ENCODE data around the gene C19orf53.

The C19orf53 gene

GRCh38 chr19:13796301-13797057, 22.2 kb downstream of the C19orf53 start:
- Mint-ChIP-seq H3K36me3 (ENCODE audit: low read depth) (no peaks in the 10 kb centered on the region), H3K27ac (no peak overlapping the region), H3K27me3 (no peaks in the 10 kb centered on the region), H3K4me3 (peak overlapping the region; percentile 74), H3K9me3 (no peaks in the 10 kb centered on the region), H3K4me1 (peaks cover 21% of the 10 kb centered on the region)
- DNase-seq (no peak), ATAC-seq (no peak)

GRCh38 chr19:13797058-13797440, 22.8 kb downstream of the C19orf53 start:
- DNase-seq (no peak), ATAC-seq (no peak)
- Mint-ChIP-seq H3K9me3 (no peaks in the 10 kb centered on the region), H3K27ac (no peak overlapping the region), H3K27me3 (no peaks in the 10 kb centered on the region), H3K4me1 (peaks cover 21% of the 10 kb centered on the region), H3K36me3 (ENCODE audit: low read depth) (no peaks in the 10 kb centered on the region), H3K4me3 (peak overlapping the region; percentile 74)

DNA sequence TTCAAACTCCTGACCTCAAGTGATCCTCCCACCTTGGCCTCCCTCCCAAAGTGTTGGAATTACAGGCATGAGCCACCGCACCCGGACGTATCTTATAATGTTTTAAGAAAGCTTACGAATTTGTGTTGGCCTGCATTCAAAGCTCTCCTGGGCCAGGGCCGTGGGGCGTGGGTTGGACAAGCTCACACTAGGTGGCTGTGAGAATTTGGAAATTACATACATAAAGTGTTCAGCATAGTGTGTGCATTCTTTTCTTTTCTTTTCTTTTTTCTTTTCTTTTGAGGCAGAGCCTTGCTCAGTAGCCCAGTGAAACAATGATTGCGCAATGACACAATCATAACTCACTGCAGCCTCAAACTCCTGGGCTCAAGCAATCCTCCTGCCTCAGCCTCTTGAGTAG, 23.6 kb downstream of the C19orf53 start:
- no peaks in the 10 kb centered on the region for H3K27me3 Mint-ChIP-seq
- no peak for ATAC-seq
- no peak overlapping the region for H3K4me3 Mint-ChIP-seq
- H3K27ac Mint-ChIP-seq, result no peak overlapping the region
- H3K36me3 Mint-ChIP-seq (ENCODE audit: low read depth), result no peaks in the 10 kb centered on the region
- DNase-seq, result no peak
- H3K9me3 Mint-ChIP-seq, result no peaks in the 10 kb centered on the region
- H3K4me1 Mint-ChIP-seq, result peaks cover 21% of the 10 kb centered on the region

- H3K4me3 Mint-ChIP-seq, result no peak overlapping the region
- no peak for DNase-seq
- no peaks in the 10 kb centered on the region for H3K27me3 Mint-ChIP-seq
- H3K4me1 Mint-ChIP-seq, result peaks cover 14% of the 10 kb centered on the region
- no peaks in the 10 kb centered on the region for H3K9me3 Mint-ChIP-seq
- H3K36me3 Mint-ChIP-seq (ENCODE audit: low read depth), result no peaks in the 10 kb centered on the region
- no peak overlapping the region for H3K27ac Mint-ChIP-seq
- ATAC-seq, result no peak
These were observed 25.4 kb downstream of the C19orf53 start for GRCh38 chr19:13799669-13800068.

DNA sequence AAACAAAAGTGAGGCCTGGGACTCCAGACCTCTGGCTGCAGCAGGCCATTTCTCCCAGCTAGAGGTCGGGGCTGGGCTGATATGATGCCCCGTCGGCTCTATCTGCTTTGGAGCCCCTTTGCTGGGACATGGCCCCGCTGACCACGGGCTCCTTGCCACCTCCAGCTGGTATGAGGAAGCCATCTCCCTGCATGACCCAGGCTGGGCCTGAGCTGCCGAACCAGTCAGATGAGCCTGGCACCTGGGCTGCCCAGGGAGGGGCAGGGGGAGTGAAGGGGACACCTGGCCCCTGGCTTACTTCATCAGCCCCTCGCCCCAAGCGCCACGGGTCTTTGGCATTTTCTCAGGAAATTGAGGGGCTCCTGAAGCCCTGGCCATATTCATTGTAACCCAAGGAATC, 28.8 kb downstream of the C19orf53 start:
- H3K36me3 Mint-ChIP-seq (ENCODE audit: low read depth), result no peaks in the 10 kb centered on the region
- DNase-seq (no peak), ATAC-seq (no peak)
- no peak overlapping the region for H3K4me3 Mint-ChIP-seq
- H3K4me1 Mint-ChIP-seq, result no peaks in the 10 kb centered on the region
- no peaks in the 10 kb centered on the region for H3K9me3 Mint-ChIP-seq
- no peaks in the 10 kb centered on the region for H3K27me3 Mint-ChIP-seq
- no peak overlapping the region for H3K27ac Mint-ChIP-seq

GRCh38 chr19:13804830-13805683, 30.8 kb downstream of the C19orf53 start:
- Mint-ChIP-seq H3K9me3 (no peaks in the 10 kb centered on the region), H3K4me1 (no peaks in the 10 kb centered on the region), H3K4me3 (no peak overlapping the region), H3K36me3 (ENCODE audit: low read depth) (peaks cover 6% of the 10 kb centered on the region), H3K27ac (no peak overlapping the region), H3K27me3 (no peaks in the 10 kb centered on the region)
- no peak for ATAC-seq
- DNase-seq, result no peak

GRCh38 chr19:13806728-13807127, 32.5 kb downstream of the C19orf53 start:
- no peaks in the 10 kb centered on the region for H3K9me3 Mint-ChIP-seq
- no peak overlapping the region for H3K4me3 Mint-ChIP-seq
- no peaks in the 10 kb centered on the region for H3K4me1 Mint-ChIP-seq
- DNase-seq (no peak), ATAC-seq (no peak)
- H3K27me3 Mint-ChIP-seq, result no peaks in the 10 kb centered on the region
- H3K36me3 Mint-ChIP-seq (ENCODE audit: low read depth), result peaks cover 6% of the 10 kb centered on the region
- no peak overlapping the region for H3K27ac Mint-ChIP-seq

DNA sequence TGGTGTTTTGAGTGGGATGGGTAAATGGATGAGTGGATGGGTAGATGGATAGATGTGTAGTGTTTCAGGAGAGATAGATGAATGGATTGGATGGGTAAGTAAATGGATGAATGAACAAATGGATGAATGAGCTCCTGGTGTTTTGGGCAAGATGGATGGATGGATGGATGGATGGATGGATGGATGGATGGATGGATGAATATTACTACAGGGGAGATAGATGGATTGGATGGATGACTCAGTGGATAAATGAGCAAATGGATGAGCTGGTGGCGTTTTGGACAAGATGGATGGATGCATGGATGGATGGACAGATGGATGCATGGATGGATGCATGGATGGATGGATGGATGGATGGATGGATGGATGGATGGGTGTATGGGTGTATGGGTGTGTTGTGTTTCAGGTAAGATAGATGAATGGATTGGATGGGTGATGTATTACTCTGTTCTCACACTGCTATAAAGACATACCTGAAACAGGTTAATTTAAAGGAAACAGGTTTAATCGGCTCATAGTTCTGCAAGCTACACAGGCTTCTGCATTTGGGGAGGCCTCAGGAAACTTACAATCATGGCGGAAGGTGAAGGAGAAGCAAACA, 33.3 kb downstream of the C19orf53 start:
- H3K9me3 Mint-ChIP-seq, result no peaks in the 10 kb centered on the region

GRCh38 chr19:13808856-13809255, 34.6 kb downstream of the C19orf53 start:
- peaks cover 6% of the 10 kb centered on the region for H3K36me3 Mint-ChIP-seq (ENCODE audit: low read depth)
- ATAC-seq (no peak), DNase-seq (no peak)
- no peaks in the 10 kb centered on the region for H3K27me3 Mint-ChIP-seq
- H3K9me3 Mint-ChIP-seq, result no peaks in the 10 kb centered on the region
- no peak overlapping the region for H3K4me3 Mint-ChIP-seq
- no peaks in the 10 kb centered on the region for H3K4me1 Mint-ChIP-seq
- no peak overlapping the region for H3K27ac Mint-ChIP-seq

More for the DNA sequence above, 33.3 kb downstream of the C19orf53 start:
- Mint-ChIP-seq H3K4me3 (no peak overlapping the region), H3K27me3 (no peaks in the 10 kb centered on the region), H3K36me3 (ENCODE audit: low read depth) (peaks cover 6% of the 10 kb centered on the region), H3K4me1 (no peaks in the 10 kb centered on the region), H3K27ac (no peak overlapping the region)
- ATAC-seq (no peak), DNase-seq (no peak)

DNA sequence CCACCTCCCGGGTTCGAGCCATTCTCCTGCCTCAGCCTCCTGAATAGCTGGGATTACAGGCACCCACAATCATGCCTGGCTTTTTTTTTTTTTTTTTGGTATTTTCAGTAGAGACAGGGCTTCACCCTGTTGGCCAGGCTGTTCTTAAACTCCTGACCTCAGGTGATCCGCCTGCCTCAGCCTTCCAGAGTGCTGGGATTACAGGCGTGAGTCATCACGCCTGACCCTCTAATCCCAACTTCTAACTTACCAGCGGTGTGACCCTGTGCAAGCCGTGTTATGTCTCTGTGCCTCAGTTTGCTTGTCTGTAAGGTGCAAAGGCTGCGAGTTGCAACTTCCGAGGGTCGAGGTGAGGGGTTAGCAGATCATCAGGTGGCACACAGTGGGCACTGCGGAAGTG, 38.3 kb downstream of the C19orf53 start:
- peaks cover 6% of the 10 kb centered on the region for H3K36me3 Mint-ChIP-seq (ENCODE audit: low read depth)
- no peak for ATAC-seq
- DNase-seq, result no peak
- no peaks in the 10 kb centered on the region for H3K4me1 Mint-ChIP-seq
- H3K27me3 Mint-ChIP-seq, result no peaks in the 10 kb centered on the region
- no peak overlapping the region for H3K27ac Mint-ChIP-seq
- no peak overlapping the region for H3K4me3 Mint-ChIP-seq
- H3K9me3 Mint-ChIP-seq, result no peaks in the 10 kb centered on the region

DNA sequence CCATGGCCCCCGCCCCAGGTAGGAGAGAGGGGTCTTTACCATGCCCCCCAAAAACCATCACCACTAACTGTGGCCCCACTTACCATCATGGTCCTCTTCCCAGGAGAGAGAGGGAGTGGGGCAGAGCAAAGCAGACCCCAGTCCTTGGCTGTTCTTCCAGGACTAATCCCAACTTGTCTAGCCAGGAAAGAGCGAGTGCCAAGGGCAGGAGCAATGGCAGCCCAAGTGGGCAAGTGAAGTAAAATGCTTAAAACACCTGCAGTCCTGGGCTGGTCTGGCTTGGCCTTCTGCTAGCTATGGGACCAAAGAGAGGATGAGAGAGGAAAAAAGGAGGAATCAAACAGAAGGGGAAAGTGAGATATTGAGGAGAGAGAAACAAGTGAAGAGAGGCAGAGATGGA, 38.9 kb downstream of the C19orf53 start:
- no peak for ATAC-seq
- no peak overlapping the region for H3K4me3 Mint-ChIP-seq
- no peak for DNase-seq

GRCh38 chr19:13814550-13814949, 40.3 kb downstream of the C19orf53 start:
- no peaks in the 10 kb centered on the region for H3K4me1 Mint-ChIP-seq
- no peak overlapping the region for H3K4me3 Mint-ChIP-seq
- no peaks in the 10 kb centered on the region for H3K9me3 Mint-ChIP-seq
- H3K27me3 Mint-ChIP-seq, result no peaks in the 10 kb centered on the region
- ATAC-seq, result no peak
- DNase-seq, result no peak
- H3K36me3 Mint-ChIP-seq (ENCODE audit: low read depth), result peaks cover 4% of the 10 kb centered on the region
- no peak overlapping the region for H3K27ac Mint-ChIP-seq

More for the DNA sequence above, 38.9 kb downstream of the C19orf53 start:
- Mint-ChIP-seq H3K27ac (no peak overlapping the region), H3K36me3 (ENCODE audit: low read depth) (peaks cover 6% of the 10 kb centered on the region), H3K4me1 (no peaks in the 10 kb centered on the region), H3K27me3 (no peaks in the 10 kb centered on the region), H3K9me3 (no peaks in the 10 kb centered on the region)

DNA sequence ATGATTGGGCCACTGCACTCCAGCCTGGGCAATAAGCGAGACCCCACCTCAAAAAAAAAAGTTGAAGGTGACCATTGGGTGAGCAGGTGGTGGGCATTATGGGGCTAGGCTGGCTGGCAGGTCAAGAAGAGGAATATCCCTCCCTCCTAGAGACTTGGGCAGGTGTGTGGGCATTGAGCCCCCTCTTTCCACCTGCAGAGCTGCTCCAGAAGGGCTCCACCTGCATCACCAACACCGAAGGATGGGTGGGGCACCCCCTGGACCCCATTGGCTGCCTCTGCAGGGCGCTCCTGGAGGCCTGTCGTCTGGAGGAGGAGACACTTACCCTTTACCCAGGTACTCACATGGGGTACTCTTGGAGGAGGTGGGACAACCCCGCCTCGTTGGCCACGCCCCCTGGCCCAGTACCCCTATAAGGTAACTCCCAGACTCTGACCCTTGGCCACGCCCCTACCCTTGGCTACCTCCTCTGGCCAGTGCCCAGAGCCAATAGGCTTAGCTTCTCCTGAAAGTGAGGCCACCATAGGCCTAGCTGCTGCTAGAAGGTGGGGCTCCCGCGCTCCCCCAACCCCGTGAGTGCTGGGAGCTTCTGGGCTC, 42.9 kb downstream of the C19orf53 start:
- peak; percentile 36 for ATAC-seq
- H3K36me3 Mint-ChIP-seq (ENCODE audit: low read depth), result no peaks in the 10 kb centered on the region
- no peaks in the 10 kb centered on the region for H3K9me3 Mint-ChIP-seq
- H3K27me3 Mint-ChIP-seq, result no peaks in the 10 kb centered on the region
- no peak overlapping the region for H3K4me3 Mint-ChIP-seq
- no peak for DNase-seq
- H3K27ac Mint-ChIP-seq, result no peak overlapping the region
- no peaks in the 10 kb centered on the region for H3K4me1 Mint-ChIP-seq

GRCh38 chr19:13817615-13818371, 43.5 kb downstream of the C19orf53 start:
- H3K4me3 Mint-ChIP-seq, result no peak overlapping the region
- H3K9me3 Mint-ChIP-seq, result no peaks in the 10 kb centered on the region
- ATAC-seq (peak; percentile 24), DNase-seq (no peak)
- H3K27me3 Mint-ChIP-seq, result no peaks in the 10 kb centered on the region
- H3K36me3 Mint-ChIP-seq (ENCODE audit: low read depth), result no peaks in the 10 kb centered on the region
- H3K27ac Mint-ChIP-seq, result no peak overlapping the region
- H3K4me1 Mint-ChIP-seq, result no peaks in the 10 kb centered on the region

All from activated naive CD8-positive, alpha-beta T cell treated with anti-CD3 and anti-CD28 coated beads, Interleukin-2, amount 50 U/mL, for 24 hours (primary cell).